ENCODE data around the gene CECR2.

DNA sequence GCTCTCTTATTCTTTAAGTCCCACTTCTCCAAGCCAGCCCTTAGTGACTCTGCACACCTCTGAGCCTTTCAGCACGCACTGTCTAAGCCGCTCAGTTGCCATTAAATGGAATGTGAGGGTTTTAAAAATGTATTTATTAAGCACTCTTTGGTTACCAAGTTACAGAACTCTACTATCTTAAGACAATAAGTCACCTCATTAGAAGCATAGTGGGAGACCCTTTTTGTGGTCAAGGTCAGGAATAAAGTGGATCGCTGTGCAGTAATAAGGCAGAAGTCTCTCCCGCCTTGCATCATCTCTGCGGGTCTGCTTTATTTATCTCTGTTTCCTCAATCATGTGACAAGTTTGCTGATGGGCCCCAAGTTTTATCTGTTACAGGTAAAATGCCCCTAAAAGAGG lies 205.9 kb downstream of the CECR2 start:
- TF ChIP-seq, protein P1, sequence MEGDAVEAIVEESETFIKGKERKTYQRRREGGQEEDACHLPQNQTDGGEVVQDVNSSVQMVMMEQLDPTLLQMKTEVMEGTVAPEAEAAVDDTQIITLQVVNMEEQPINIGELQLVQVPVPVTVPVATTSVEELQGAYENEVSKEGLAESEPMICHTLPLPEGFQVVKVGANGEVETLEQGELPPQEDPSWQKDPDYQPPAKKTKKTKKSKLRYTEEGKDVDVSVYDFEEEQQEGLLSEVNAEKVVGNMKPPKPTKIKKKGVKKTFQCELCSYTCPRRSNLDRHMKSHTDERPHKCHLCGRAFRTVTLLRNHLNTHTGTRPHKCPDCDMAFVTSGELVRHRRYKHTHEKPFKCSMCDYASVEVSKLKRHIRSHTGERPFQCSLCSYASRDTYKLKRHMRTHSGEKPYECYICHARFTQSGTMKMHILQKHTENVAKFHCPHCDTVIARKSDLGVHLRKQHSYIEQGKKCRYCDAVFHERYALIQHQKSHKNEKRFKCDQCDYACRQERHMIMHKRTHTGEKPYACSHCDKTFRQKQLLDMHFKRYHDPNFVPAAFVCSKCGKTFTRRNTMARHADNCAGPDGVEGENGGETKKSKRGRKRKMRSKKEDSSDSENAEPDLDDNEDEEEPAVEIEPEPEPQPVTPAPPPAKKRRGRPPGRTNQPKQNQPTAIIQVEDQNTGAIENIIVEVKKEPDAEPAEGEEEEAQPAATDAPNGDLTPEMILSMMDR (conservative IDR thresholded peaks at IDR 0.05 in 1 of 2, IDR thresholded peaks at IDR 0.05 in 1 of 2; ENCODE audit: extremely low read depth in 1 of 2, insufficient read depth in 1 of 2, low read depth in 1 of 2, low read length in 2 of 2): no peak
- no peak for TF ChIP-seq EZH2 (IDR thresholded peaks at IDR 0.05; ENCODE audit: borderline replicate concordance, low read length)
